Measurements from ENCODE around the gene RNFT2.

RNFT2 gene

DNA sequence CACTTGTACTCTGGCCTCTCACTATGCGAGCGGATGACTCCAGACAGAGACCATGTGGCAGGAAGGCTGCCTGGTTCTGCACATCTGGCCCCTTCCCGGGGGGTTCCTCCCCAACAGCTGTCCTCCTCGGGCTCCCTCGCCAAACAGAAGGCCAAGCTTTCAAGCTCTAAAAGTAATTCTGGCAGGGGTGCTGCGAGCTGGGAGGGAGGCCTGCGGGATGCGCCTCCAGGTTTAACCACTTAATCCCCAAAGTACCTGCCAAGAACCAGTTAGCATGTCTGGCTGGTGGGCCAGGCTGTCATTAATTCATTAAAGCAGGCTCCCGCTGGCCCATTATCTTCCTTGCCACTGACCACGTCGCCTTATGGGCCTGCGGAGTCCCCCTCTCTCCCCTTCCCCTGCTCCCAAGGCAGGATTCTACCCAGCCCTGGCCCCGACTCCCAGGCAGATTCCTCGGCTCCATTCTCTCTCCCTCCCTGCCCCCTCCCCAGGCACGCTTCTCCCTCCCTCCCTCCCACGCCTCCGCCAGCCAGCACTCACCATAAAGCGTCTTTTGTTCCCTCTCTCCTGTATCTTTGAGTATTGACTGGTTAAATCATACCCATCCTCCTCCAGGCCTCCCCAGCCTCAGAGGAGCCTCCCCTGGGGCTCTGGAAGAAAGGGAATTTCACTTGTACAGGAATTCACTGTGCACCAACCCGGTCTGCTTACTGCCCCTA, 138.2 kb downstream of the RNFT2 start:
- no peak for DNase-seq (ENCODE audit: low read depth in 2 of 2, low spot score in 1 of 2)

- no peak for DNase-seq (ENCODE audit: low read depth in 2 of 2, low spot score in 1 of 2)
Measured at GRCh38 chr12:116878567-116879508, 140.7 kb downstream of the RNFT2 start.

DNA sequence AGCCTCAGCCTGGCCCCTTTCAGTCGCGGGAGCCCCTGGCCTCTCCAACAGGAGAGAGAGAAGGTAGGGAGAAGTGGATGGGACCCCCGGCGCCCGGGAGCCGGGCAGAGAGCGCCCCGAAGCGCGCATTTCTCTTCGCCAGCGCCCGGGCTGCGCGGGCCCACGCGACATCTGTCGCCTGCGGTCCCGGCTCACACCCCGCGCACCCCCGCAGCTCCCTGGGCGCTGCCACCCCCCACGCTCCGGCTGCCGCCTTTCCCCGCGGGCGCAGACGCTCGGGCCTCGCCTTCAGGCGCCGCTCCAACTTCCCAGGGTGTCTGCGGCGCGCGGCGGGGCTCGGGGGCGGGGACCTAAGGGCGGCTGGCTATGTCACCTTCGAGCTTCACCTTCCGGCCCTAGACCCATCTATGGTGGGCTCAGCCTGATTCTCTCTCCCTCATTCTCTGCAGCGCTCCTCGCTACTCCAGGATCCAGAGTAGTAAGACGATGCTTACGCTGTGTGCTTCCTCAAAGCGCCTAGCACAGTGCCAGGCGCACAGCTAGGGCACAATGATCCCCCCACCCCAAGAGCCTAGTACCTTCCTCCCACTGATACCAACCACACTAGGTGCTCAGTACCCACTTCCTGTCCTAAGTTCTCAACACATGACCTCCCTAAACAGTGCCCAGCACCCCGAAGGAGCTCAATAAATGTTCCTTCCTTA, 141.5 kb downstream of the RNFT2 start:
- no peak for DNase-seq (ENCODE audit: low read depth in 2 of 2, low spot score in 1 of 2)

DNA sequence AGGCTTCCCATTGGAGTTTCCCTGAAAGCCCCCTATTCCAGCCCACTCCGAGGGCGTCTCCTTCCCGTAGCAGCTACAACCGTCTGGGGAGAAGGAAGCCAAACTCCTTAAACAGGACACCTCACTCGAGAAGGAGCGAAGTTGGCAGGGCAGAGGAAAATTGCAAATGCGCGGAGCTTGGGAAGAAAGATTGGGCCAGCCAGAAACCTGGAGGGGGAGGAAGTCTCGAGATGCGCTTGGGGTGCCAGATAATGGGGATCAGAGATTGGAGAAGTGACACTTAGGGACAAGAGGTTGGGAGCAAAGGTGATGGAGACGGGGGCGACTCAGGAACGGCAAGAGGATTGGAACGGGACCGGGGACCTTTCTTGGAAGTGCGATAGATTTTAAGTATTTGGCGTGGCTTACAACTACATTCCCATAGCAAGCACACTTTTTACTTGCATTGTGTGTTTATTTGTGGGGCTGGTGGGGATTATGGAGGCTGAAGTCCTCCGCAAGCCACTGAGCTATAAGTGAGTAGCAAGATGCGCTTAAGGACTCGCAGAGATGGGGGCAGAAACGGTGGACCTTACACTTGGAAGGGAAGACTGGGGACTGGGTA, 142.2 kb downstream of the RNFT2 start:
- no peak for DNase-seq (ENCODE audit: low read depth in 2 of 2, low spot score in 1 of 2)

DNA sequence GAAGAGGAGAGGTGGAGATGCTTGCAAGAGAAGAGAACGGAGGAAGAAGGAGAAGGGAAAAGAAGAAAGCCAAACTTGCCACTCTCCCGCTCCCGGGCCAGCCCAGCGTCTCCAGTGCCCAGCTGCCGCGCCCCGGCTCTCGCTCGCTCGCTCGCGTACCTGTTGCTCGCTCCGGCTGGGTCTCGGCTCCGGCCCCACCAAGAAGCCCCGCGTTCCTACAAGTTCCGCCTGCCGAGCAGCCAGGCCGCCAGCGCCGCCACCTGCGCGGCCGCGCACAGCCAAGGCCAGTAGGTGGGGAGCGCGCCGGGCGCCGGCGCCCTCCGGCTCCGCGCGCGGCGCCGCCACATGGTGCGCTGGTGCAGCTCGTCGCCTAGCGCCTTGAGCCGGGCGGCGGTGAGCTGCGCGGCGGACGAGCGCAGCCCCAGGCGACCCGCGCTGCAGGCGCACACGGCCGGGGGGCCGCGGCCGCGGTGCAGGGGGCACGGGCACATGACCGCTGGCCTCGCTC, 142.8 kb downstream of the RNFT2 start:
- no peak for DNase-seq (ENCODE audit: low read depth in 2 of 2, low spot score in 1 of 2)

GRCh38 chr12:116881325-116881876, 143.3 kb downstream of the RNFT2 start, which contains the start of gene HRK:
Gene HRK, minus strand, starts transcription at chr12:116881441. Its CDS starts 134 bp downstream, at chr12:116881307.
- no peak for DNase-seq (ENCODE audit: low read depth in 2 of 2, low spot score in 1 of 2)

DNA sequence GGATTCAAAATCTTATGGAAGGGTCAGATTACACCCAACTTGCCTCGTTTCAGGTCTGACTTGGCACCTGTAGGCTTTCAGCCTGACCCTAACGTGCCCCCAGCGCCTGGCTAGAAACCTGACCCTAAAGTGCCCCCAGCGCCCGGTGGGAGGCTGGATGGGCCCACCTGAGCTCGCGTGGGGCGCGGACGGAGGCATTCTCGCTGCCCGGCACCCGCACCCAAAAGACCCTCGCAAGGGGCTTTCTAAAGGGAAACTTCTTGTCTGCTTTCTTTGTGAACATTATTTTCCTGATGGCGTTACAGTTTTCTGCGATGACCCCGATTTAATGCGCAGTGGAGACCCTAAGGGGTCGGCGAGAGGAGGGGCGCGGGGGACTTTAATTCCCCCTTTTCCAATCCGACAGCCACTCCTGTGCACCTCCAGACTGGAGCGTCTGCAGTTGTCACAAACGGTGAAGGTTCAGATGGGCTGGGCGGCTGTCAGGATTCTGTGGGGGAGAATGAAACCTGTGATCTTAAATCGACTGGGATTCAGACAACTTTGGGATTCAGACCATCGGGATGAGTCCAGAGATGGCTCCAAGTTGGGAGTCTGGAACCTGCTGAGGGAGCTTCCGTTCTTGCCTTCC, 143.9 kb downstream of the RNFT2 start:
- no peak for DNase-seq (ENCODE audit: low read depth in 2 of 2, low spot score in 1 of 2)

- no peak for DNase-seq (ENCODE audit: low read depth in 2 of 2, low spot score in 1 of 2)
Measured at GRCh38 chr12:116882742-116883141, 144.6 kb downstream of the RNFT2 start.

DNA sequence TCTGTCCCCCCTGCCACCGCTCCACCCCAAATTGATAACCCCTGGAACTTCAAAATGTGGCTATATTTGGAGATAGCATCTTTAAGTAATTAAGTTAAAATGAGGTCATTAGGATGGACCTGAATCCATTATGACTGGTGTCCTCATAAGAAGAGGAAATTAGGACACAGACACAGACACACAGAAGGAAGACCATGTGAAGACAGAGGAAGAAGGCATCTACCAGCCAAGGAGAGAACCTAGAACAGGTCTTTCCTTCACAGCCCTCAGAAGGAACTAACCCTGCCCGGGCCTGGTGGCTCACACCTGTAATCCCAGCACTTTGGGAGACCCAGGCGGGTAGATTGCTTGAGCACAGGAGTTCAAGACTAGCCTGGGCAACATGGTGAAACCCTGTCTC, 146.8 kb downstream of the RNFT2 start:
- DNase-seq (ENCODE audit: low read depth in 2 of 2, low spot score in 1 of 2) = no peak

GRCh38 chr12:116885491-116885890, 147.4 kb downstream of the RNFT2 start:
- no peak for DNase-seq (ENCODE audit: low read depth in 2 of 2, low spot score in 1 of 2)

GRCh38 chr12:116887244-116887643, 149.1 kb downstream of the RNFT2 start:
- DNase-seq (ENCODE audit: low read depth in 2 of 2, low spot score in 1 of 2) = no peak

DNA sequence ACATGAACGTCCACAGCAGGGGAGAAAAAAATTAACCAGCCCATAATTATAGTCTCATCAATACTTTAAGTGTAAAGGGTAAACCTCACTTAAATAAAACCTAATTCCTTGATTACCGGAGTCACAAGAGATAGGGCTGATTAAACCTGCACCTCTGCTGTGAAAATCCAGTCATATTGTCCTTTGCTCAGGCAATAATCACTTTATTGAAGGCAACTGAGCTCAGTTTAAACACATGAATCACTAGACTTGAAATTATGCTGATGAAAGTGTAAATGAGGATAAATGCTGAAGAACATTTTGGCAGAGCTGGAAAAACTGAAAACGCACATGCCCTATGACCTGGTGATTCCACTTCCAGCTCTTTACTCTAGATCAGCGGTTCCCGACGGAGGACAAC, 149.8 kb downstream of the RNFT2 start:
- DNase-seq (ENCODE audit: low read depth in 2 of 2, low spot score in 1 of 2) = no peak

GRCh38 chr12:116890330-116890729, 152.2 kb downstream of the RNFT2 start:
- no peak for DNase-seq (ENCODE audit: low read depth in 2 of 2, low spot score in 1 of 2)

DNA sequence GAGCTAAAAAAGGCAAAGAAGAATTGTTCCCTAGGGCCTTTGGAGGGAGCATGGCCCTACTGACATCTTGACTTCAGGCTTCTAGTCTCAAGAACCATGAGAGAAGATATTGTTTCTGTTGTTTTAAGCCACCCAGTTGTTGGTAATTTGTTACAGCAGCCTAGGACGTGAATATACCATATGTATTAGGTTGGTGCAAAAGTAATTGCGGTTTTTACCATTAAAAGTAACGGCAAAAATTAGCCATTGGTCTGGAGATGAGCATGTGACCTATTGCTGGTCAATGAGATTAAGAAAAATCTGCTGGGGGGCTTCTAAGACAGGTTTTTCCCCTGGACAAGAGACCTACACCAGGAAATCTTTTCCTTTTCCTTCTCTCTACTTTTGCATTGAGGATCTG, 152.9 kb downstream of the RNFT2 start:
- DNase-seq (ENCODE audit: low read depth in 2 of 2, low spot score in 1 of 2) = no peak

- no peak for DNase-seq (ENCODE audit: low read depth in 2 of 2, low spot score in 1 of 2)
Measured at GRCh38 chr12:116892349-116893140, 154.4 kb downstream of the RNFT2 start.

DNA sequence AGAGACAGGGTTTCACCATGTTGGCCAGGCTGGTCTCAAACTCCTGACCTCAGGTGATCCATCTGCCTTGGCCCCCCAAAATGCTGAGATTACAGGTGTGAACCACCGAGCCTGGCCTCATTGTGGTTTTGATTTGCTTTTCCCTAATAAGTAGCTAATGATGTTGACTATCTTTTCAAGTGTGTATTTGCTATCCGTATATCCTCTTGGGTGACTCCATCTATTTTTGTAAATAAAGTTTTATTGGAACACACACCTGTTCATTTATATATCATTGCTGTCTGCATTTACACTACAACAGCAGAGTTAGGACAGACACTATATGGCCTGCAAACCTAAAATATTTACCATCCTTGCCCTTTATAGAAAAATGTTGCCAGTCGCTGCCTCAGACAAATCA, 156.8 kb downstream of the RNFT2 start:
- no peak for DNase-seq (ENCODE audit: low read depth in 2 of 2, low spot score in 1 of 2)

GRCh38 chr12:116896411-116896924, 158.4 kb downstream of the RNFT2 start:
- no peak for DNase-seq (ENCODE audit: low read depth in 2 of 2, low spot score in 1 of 2)

- no peak for DNase-seq (ENCODE audit: low read depth in 2 of 2, low spot score in 1 of 2)
Measured at GRCh38 chr12:116897476-116897875, 159.4 kb downstream of the RNFT2 start.

DNA sequence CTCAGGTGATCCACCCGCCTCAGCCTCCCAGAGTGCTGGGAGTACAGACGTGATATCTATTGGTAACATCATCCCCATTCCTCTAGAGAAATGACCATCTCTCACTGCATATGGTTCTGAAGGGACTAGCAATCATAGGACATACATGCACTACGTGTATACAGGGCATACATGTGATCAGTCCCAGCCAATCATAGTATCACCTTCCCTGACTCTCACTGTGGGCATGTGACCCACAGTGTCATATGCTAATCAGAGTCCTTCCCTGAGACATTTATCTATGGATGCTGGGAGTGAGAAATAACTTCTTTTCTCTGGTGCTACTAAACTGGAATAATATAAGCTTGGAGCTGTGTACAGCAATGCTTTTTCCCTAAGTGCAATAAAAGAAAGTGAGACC, 160.6 kb downstream of the RNFT2 start:
- no peak for DNase-seq (ENCODE audit: low read depth in 2 of 2, low spot score in 1 of 2)

All from stimulated activated CD8-positive, alpha-beta memory T cell treated with anti-CD3 and anti-CD28 coated beads, Interleukin-4, amount 100 ng/mL, for 1 hour (primary cell).